Measurements from ENCODE around the gene HRH1.

Gene HRH1

DNA sequence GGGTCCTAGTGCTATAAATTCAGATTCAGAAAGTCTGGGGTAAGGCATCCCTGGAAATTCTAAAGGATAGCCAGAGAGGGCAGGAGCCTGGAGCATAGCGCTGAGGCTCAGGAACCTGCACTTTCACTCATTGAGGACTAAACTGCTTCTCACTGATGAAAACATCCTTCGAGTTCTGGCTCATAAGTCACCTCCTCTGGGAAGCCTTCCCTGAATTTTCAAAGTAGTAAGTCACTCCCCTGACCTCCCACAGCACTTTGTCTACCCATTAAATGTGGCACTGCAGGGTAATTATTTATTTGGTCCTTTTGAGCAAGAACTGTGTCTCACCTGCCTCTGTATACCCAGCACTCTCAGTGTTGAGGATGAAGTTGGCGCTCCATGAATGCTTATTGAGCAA, 30.9 kb downstream of the HRH1 start:
- in situ Hi-C loops (cut with MboI; ENCODE audit: low sequenced_read_pairs, unreplicated experiment): no loop called here
- TF ChIP-seq CTCF (IDR thresholded peaks at IDR 0.05; ENCODE audit: borderline replicate concordance, control extremely low read depth, extremely low read depth, insufficient read depth, missing control alignments): no peak
- no peak for DNase-seq (ENCODE audit: low spot score)

DNA sequence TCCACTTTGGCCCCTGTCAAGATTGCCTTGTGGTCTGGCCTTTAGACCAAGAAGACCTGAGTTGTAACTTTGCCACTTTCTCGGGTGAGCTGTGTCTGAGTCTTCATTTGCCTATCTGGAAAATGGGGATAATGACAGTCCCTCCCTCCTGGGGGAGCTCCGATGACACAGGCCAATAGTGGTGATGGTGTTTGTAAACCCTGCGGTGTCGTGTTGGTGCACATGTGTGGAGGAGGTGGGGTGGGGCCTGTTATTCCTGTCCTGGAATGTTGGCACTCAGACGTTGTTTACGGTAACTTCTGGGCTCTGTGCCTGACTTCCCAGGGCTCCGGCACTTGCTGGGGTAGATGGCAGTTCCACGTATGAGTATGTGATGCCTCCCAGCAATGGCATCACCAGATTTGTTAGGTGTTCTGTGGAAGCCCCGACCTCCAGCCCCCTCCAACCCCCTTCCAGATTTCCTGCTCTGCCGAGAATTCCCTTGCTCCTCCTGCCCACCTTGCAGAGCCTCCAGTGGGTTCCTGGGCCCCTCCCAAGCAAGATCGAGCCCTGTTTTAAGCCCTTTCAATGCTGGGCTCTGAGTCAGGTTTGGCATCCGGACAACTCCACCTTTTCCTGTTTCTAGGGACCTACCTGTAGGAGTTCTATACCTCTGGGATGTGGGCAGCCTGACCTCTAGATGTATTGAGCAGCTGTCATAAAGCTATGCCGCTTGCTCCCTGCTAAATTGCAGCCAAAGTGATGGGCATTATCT, 31.4 kb downstream of the HRH1 start:
- DNase-seq (ENCODE audit: low spot score): no peak
- TF ChIP-seq CTCF (IDR thresholded peaks at IDR 0.05; ENCODE audit: borderline replicate concordance, control extremely low read depth, extremely low read depth, insufficient read depth, missing control alignments): no peak
- in situ Hi-C loops (cut with MboI; ENCODE audit: low sequenced_read_pairs, unreplicated experiment): no loop called here

DNA sequence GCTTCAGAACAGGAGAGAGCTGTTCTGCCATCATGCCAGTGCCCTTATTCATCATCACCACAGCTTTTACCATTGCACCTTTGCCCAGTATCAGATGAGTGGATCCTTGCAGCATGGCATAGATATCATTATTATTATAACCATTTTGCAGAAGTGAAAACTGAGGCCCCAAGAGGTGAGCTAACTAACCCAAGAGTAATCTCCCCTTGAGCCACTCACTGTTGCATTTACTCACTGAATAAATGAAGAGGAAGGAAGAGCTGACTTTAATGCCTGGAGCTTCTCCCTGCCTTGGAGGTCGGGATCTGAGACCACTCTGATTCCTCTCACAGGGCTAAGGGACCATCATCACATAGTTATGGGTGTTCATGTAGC, 32.0 kb downstream of the HRH1 start:
- no peak for DNase-seq (ENCODE audit: low spot score)
- no peak for TF ChIP-seq CTCF (IDR thresholded peaks at IDR 0.05; ENCODE audit: borderline replicate concordance, control extremely low read depth, extremely low read depth, insufficient read depth, missing control alignments)
- in situ Hi-C loops (cut with MboI; ENCODE audit: low sequenced_read_pairs, unreplicated experiment): no loop called here

GRCh38 chr3:11186771-11187191, 32.5 kb downstream of the HRH1 start:
- in situ Hi-C loops (cut with MboI; ENCODE audit: low sequenced_read_pairs, unreplicated experiment): no loop called here
- no peak for TF ChIP-seq CTCF (IDR thresholded peaks at IDR 0.05; ENCODE audit: borderline replicate concordance, control extremely low read depth, extremely low read depth, insufficient read depth, missing control alignments)
- no peak for DNase-seq (ENCODE audit: low spot score)

DNA sequence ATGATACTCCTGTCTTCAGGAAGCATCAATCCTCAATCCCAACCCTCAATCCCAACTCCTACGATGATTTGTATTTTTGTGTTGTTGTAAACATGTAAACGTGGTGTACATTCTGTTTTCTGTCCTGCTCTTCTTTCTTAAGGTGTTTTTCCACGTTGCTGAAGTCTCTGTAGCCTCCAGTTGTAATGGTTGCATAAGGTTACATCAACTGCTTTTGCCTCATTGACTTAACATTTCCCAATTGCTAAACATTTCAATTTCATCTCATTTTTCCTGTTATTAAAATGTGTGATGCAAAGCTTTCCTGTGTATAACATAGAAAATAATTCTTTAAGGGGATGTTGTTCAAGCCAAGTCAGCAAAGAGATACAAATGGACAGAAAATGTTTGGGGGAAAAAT, 33.4 kb downstream of the HRH1 start:
- no peak for TF ChIP-seq CTCF (IDR thresholded peaks at IDR 0.05; ENCODE audit: borderline replicate concordance, control extremely low read depth, extremely low read depth, insufficient read depth, missing control alignments)
- no peak for DNase-seq (ENCODE audit: low spot score)
- in situ Hi-C loops (cut with MboI; ENCODE audit: low sequenced_read_pairs, unreplicated experiment): no loop called here

DNA sequence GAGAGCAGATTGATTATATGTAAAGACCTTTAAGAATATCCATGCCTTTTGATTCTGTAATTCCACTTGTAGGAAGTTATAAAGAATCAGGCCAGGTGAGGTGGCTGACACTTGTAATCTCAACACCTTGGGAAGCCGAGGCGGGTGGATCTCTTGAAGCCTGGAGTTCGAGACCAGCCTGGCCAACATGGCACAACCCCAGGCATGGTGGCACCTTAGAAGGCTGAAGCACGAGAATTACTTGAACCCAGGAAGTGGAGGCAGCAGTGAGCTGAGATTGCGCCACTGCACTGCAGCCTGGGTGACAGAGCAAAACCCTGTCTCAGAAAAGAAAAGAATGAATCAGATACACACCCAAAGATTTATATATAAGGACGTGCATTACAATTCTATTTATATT, 33.9 kb downstream of the HRH1 start:
- no peak for DNase-seq (ENCODE audit: low spot score)
- no peak for TF ChIP-seq CTCF (IDR thresholded peaks at IDR 0.05; ENCODE audit: borderline replicate concordance, control extremely low read depth, extremely low read depth, insufficient read depth, missing control alignments)
- in situ Hi-C loops (cut with MboI; ENCODE audit: low sequenced_read_pairs, unreplicated experiment): no loop called here

Measured in GM13976 (cell line).